ENCODE data around the gene SMYD3. TPM values are rescaled to one million over a fixed set of nuclear protein-coding genes. Genes with fewer than 3 reads are reported as not detected.

SMYD3 gene
- total and polyA plus RNA-seq, 2 donors (not counting 1 experiment from before 2014, with no cell fraction given) = 9.7 to 37.2 TPM

DNA sequence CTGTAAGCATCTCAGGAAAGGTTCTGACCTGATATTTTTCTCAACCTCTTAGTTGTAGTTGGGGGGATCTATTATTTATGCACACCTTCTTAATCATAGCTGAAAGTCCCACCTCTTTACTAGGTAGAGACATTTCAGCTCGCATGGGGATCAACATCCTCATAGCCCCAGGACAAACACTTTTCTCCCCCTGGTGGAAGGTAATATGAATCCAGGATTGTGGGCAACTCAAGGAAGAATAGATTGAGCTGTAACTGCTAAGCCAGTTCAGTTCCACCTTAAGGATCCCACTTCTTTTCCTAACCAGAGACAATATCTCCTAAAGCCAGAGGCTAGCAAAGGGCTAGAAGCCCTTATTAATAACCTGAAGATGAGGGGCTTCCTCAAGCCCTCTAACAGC is 25.4 kb upstream of the SMYD3 start:
- TF ChIP-seq EZH2 (IDR thresholded peaks at IDR 0.05; ENCODE audit: borderline replicate concordance, insufficient read depth, low read depth, low read length, poor library complexity, severe bottlenecking) = no peak
- TF ChIP-seq, protein P1, sequence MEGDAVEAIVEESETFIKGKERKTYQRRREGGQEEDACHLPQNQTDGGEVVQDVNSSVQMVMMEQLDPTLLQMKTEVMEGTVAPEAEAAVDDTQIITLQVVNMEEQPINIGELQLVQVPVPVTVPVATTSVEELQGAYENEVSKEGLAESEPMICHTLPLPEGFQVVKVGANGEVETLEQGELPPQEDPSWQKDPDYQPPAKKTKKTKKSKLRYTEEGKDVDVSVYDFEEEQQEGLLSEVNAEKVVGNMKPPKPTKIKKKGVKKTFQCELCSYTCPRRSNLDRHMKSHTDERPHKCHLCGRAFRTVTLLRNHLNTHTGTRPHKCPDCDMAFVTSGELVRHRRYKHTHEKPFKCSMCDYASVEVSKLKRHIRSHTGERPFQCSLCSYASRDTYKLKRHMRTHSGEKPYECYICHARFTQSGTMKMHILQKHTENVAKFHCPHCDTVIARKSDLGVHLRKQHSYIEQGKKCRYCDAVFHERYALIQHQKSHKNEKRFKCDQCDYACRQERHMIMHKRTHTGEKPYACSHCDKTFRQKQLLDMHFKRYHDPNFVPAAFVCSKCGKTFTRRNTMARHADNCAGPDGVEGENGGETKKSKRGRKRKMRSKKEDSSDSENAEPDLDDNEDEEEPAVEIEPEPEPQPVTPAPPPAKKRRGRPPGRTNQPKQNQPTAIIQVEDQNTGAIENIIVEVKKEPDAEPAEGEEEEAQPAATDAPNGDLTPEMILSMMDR (IDR thresholded peaks at IDR 0.05) = no peak
- Histone ChIP-seq H3K36me3 (replicated peaks in 1 of 2; ENCODE audit: control extremely low read depth in 1 of 2, control insufficient read depth in 1 of 2, extremely low read depth in 1 of 2, insufficient read depth in 2 of 2, low read length in 1 of 2) (no peaks in the 10 kb centered on the region), H3K4me3 (ENCODE audit: control extremely low read depth in 1 of 5, extremely low read depth in 1 of 5, insufficient read depth in 1 of 5, low read depth in 2 of 5, low read length in 4 of 5) (no peak overlapping the region), H3K4me2 (replicated peaks; ENCODE audit: low read depth, low read length, poor library complexity, severe bottlenecking) (no peak overlapping the region), H3K27me3 (replicated peaks in 1 of 4; ENCODE audit: control extremely low read depth in 1 of 4, control insufficient read depth in 3 of 4, insufficient read depth in 4 of 4, low read length in 3 of 4) (no peaks in the 10 kb centered on the region), H3K27ac (ENCODE audit: low read length in 2 of 2) (no peak overlapping the region), H4K20me1 (ENCODE audit: control insufficient read depth, insufficient read depth, low read length, poor library complexity, severe bottlenecking) (no peaks in the 10 kb centered on the region), H3K9me3 (ENCODE audit: control extremely low read depth in 1 of 3, control insufficient read depth in 2 of 3, insufficient read depth in 1 of 3, low read length in 2 of 3) (peaks cover 0 to 9% (median 5%) of the 10 kb centered on the region in 3 donors), H3K9ac (ENCODE audit: low read length) (no peak overlapping the region), H2AFZ (ENCODE audit: insufficient read depth, low read depth, low read length, poor library complexity, severe bottlenecking) (no peak overlapping the region), H3K79me2 (ENCODE audit: control insufficient read depth, insufficient read depth, low read length) (no peaks in the 10 kb centered on the region), H3K4me1 (ENCODE audit: control insufficient read depth in 2 of 2, insufficient read depth in 2 of 2, low read length in 2 of 2) (peaks cover 0 to 4% of the 10 kb centered on the region in 2 donors)
- no peak overlapping the region for H3K27ac Mint-ChIP-seq
- H3K4me3 Mint-ChIP-seq = no peak overlapping the region
- ChIA-PET POLR2A (no interaction called here), CTCF (interaction anchor here (0.6 to 1.4 kb wide), 2 partner anchors 35 to 69 kb away, joined by 3 read pairs; no protein-coding TSS in a partner anchor)
- intact Hi-C loops (cut with micrococcal nuclease) = no loop called here
- peaks cover 5% of the 10 kb centered on the region for H3K9me3 Mint-ChIP-seq (ENCODE audit: insufficient read depth)
- ATAC-seq (ENCODE audit: low read depth) (no peak), DNase-seq (no peak)
- peaks cover under 1% of the 10 kb centered on the region for H3K4me1 Mint-ChIP-seq
- no peaks in the 10 kb centered on the region for H3K27me3 Mint-ChIP-seq
- WGBS (ENCODE audit: insufficient coverage) = no CpG with 5 or more reads among the region's 1 CpG

DNA sequence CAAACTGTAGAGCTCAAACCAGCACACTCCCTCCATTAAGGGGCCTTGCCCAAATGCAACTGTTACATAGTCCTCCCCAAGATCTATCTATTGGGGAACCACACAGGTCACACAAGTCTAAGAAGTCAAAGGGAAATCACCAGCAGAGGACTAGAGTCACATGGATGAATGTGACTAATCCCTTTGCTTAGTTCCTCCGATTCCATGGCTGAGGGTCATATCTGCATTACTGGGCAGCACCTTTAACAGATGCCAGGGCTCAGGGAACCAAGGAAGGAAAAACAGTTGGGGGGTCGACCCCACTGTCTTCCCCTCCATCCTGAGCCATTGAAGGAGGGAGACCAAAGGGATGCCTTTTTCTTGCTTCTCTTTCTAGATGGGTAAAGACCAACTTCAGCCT is 23.4 kb upstream of the SMYD3 start:
- no peak for DNase-seq
- intact Hi-C loops (cut with micrococcal nuclease) = no loop called here
- H3K9me3 Mint-ChIP-seq (ENCODE audit: insufficient read depth) = peaks cover 5% of the 10 kb centered on the region
- H3K4me1 Mint-ChIP-seq = peaks cover 6% of the 10 kb centered on the region
- H3K27ac Mint-ChIP-seq = no peak overlapping the region
- Histone ChIP-seq H3K4me3 (ENCODE audit: control extremely low read depth in 1 of 5, extremely low read depth in 1 of 5, insufficient read depth in 1 of 5, low read depth in 2 of 5, low read length in 4 of 5) (no peak overlapping the region), H3K27ac (ENCODE audit: low read length in 2 of 2) (no peak overlapping the region), H3K9me3 (ENCODE audit: control extremely low read depth in 1 of 3, control insufficient read depth in 2 of 3, insufficient read depth in 1 of 3, low read length in 2 of 3) (peaks cover 0 to 19% (median 5%) of the 10 kb centered on the region in 3 donors), H3K79me2 (ENCODE audit: control insufficient read depth, insufficient read depth, low read length) (no peaks in the 10 kb centered on the region), H3K9ac (ENCODE audit: low read length) (no peak overlapping the region), H3K27me3 (replicated peaks in 1 of 4; ENCODE audit: control extremely low read depth in 1 of 4, control insufficient read depth in 3 of 4, insufficient read depth in 4 of 4, low read length in 3 of 4) (no peaks in the 10 kb centered on the region), H4K20me1 (ENCODE audit: control insufficient read depth, insufficient read depth, low read length, poor library complexity, severe bottlenecking) (no peaks in the 10 kb centered on the region), H3K4me1 (ENCODE audit: control insufficient read depth in 2 of 2, insufficient read depth in 2 of 2, low read length in 2 of 2) (peaks cover 0 to 8% of the 10 kb centered on the region in 2 donors), H2AFZ (ENCODE audit: insufficient read depth, low read depth, low read length, poor library complexity, severe bottlenecking) (no peak overlapping the region), H3K36me3 (replicated peaks in 1 of 2; ENCODE audit: control extremely low read depth in 1 of 2, control insufficient read depth in 1 of 2, extremely low read depth in 1 of 2, insufficient read depth in 2 of 2, low read length in 1 of 2) (no peaks in the 10 kb centered on the region), H3K4me2 (replicated peaks; ENCODE audit: low read depth, low read length, poor library complexity, severe bottlenecking) (no peak overlapping the region)
- H3K27me3 Mint-ChIP-seq = no peaks in the 10 kb centered on the region
- POLR2A ChIA-PET = no interaction called here
- CTCF ChIA-PET = interaction anchor here (0.6 kb wide), 1 partner anchor 130 kb away, joined by 3 read pairs; no protein-coding TSS in a partner anchor
- TF ChIP-seq, protein P1 (IDR thresholded peaks at IDR 0.05) = no peak
- TF ChIP-seq EZH2 (IDR thresholded peaks at IDR 0.05; ENCODE audit: borderline replicate concordance, insufficient read depth, low read depth, low read length, poor library complexity, severe bottlenecking) = no peak
- ATAC-seq (ENCODE audit: low read depth) = no peak
- H3K4me3 Mint-ChIP-seq = no peak overlapping the region
- WGBS (ENCODE audit: insufficient coverage) = 100% methylated on average over 1 of the region's 2 CpGs
